Measurements from ENCODE around the gene ARSH.

DNA sequence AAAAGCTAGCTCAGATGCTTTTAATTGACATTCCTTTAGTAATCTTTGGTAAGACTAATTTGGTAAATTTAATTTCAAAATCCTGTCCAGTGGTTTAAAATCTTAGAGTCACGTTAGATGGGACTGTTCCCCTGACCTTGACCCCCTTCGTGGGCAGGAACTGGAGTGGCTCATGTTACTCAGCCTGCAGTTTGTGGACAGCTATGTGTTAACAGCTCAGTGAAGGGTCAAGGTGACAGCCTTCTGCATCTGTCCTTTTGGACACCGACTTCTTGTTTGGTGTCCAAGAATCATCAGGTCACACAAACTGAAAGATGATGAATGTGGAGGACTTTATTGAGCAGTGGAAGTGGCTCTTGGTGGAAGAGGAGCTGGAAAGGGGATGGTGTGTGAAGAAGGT lies 37.9 kb downstream of the ARSH start:
- TF ChIP-seq, protein P1, sequence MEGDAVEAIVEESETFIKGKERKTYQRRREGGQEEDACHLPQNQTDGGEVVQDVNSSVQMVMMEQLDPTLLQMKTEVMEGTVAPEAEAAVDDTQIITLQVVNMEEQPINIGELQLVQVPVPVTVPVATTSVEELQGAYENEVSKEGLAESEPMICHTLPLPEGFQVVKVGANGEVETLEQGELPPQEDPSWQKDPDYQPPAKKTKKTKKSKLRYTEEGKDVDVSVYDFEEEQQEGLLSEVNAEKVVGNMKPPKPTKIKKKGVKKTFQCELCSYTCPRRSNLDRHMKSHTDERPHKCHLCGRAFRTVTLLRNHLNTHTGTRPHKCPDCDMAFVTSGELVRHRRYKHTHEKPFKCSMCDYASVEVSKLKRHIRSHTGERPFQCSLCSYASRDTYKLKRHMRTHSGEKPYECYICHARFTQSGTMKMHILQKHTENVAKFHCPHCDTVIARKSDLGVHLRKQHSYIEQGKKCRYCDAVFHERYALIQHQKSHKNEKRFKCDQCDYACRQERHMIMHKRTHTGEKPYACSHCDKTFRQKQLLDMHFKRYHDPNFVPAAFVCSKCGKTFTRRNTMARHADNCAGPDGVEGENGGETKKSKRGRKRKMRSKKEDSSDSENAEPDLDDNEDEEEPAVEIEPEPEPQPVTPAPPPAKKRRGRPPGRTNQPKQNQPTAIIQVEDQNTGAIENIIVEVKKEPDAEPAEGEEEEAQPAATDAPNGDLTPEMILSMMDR (IDR thresholded peaks at IDR 0.05): no peak
- TF ChIP-seq POLR2A (IDR thresholded peaks at IDR 0.05): no peak
